Measurements from ENCODE around the gene PAMR1.

The PAMR1 gene

GRCh38 chr11:35491231-35491871 lies 34.1 kb downstream of the PAMR1 start:
- DNase-seq: no peak

DNA sequence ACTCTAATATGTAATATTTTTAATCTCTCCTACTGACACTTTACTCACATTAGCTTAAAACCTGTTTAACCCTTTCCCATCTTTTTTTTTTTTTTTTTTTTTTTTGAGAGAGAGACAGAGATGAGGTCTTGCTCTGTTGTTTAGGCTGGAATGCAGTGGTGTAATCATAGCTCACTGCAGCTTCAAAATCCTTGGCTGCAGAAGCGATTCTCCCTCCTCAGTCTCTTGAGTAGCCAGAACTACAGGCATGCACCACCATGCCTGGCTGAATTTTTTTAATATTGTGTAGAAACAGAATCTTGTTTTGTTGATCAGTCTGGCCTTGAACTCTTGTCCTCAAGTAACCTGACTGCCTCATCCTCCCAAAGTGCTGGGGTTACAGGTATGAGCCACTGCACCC lies 37.3 kb downstream of the PAMR1 start:
- no peak for DNase-seq

- peak; percentile 15 for DNase-seq
Measured at GRCh38 chr11:35487532-35488078, 37.8 kb downstream of the PAMR1 start.

GRCh38 chr11:35486934-35487333 lies 38.5 kb downstream of the PAMR1 start:
- no peak for DNase-seq

GRCh38 chr11:35486446-35486845 lies 39.0 kb downstream of the PAMR1 start:
- no peak for DNase-seq

DNA sequence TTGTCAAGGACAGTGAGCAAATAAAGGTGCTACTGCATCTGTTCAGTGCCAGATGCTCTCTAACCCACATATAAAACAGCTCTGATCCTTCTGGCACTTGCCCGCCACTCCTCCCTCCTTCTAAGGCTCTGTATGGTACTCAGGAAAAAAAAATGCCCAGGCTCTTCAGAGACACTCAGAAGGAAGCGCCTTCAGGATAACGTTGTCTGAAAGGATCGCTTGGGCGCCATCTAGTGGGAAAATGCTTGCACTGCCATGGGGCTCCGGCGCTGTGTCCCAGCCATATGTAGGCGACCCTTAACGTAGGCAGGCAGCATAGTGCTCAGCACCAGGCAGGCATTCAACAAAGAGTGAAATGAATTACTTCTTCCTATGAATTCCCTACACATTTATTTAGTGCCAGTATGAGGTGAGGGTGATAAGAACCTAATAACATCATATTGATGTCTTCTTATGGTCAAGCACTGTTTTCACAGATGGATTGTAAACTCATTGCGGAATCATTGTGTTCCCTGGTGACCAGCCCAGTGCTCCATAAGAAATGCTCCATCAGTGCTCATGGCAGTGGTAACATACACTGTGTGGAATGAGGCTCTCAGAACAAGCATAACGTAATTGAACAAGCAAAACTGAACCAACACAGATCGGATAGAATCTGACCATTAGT lies 39.6 kb downstream of the PAMR1 start:
- DNase-seq: peak; percentile 96

GRCh38 chr11:35484435-35484834 lies 41.0 kb downstream of the PAMR1 start:
- no peak for DNase-seq

GRCh38 chr11:35483131-35483820 lies 42.1 kb downstream of the PAMR1 start:
- no peak for DNase-seq

- DNase-seq: no peak
Measured at GRCh38 chr11:35479731-35480130, 45.7 kb downstream of the PAMR1 start.

DNA sequence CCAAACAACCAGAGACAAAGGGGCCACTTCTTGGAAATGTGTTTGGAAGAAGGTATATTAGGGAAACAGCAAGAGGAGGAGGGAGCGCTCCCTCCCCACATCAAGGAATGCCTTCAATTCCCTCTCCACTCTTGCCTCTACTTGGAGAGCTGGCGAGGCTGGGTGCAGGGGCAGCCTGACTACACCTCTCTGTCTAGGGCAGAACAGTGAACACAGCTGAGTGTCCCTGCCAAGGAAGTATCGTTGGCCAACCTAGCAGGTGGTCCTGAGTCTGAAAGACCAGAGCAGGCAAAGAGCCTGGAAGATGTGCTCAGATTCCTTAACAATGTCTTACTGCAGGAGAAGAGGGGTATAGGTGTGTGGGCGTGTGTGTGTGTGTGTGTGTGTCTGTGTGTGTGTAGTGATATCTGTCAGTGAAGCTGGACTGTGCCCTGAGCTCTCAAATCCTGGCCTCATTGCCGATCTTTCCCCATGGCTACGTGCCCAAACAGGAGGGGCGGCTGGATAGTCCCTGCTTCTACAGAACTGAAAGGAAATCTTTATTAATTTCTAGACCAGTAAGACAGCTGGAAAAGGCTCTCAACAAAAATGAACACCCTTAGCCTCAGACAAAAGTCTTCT lies 46.8 kb downstream of the PAMR1 start:
- DNase-seq: no peak

DNA sequence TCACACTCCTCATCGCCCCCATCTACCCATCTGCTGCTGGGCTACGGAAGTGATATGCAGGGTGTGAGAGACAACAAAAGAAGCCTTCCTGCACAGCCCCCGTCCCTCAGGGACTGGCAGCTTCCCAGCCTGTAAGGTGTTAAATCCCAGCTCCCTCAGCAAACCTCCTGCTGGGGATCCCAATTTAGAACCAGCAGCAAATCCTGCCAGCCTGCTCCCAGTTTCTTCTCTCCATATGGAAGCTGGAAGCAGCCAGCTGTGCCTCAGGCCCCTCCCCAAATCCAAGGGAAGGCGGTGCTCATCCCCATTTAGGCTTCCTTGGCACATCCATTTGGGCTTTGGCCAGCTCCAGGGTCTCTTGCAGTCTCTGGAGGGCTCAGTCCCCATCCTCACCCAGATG lies 47.5 kb downstream of the PAMR1 start:
- peak; percentile 57 for DNase-seq

DNA sequence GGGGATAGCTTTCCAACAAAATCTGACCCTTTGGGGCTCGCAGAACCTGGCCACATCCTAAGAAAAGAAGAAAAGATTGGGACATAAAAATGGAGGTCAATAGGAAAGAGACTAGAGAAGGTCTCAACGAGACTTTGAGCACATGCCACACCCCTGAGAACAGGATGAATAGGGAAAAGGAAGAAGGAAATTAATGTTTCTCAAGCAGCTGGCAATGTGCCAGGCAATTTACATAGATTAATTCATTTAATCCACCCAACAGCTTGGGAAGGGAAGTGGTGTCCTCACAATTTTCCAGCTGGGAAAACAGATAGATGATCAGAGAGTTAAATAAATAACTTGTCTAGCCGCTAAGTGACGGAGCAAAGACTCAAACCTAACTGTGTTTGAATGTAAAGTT lies 50.7 kb downstream of the PAMR1 start:
- peak; percentile 42 for DNase-seq

GRCh38 chr11:35473795-35474374 lies 51.5 kb downstream of the PAMR1 start:
- DNase-seq: no peak

- DNase-seq: no peak
Measured at GRCh38 chr11:35470616-35471015, 54.8 kb downstream of the PAMR1 start.

GRCh38 chr11:35466058-35466457 lies 59.4 kb downstream of the PAMR1 start:
- no peak for DNase-seq

- no peak for DNase-seq
Measured at GRCh38 chr11:35464308-35464707, 61.1 kb downstream of the PAMR1 start.

- no peak for DNase-seq
Measured at GRCh38 chr11:35463331-35463751, 62.1 kb downstream of the PAMR1 start.

DNA sequence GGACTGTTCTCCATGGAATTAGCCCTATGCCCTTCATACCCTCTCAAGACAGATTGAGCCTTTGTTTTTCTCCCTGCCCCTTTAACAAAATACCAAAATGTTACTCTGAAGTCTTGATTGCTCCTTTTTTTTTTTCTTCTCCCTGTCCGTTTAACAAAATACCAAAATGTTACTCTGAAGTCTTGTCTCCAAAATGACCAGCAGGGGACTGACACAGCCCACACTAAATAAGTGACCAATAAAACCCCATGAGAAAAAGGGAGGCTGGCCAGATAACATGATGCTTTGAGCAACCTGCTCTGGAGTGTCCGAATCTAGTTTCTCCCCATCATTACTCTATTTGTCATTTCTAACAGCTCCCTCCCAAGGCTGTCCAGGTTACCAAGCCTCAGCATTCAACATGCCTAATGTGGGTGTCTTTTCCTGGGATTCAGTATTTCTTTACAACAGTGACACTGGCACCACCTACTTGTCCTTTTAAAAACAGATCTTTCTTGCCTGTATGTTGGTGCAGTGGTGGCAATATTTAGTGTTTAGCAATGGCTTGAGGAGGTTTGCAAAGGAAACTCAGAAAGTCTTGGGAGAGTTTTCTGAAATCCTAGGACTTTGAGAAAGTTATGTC lies 63.4 kb downstream of the PAMR1 start:
- no peak for DNase-seq

GRCh38 chr11:35459489-35459888 lies 65.9 kb downstream of the PAMR1 start:
- no peak for DNase-seq

DNA sequence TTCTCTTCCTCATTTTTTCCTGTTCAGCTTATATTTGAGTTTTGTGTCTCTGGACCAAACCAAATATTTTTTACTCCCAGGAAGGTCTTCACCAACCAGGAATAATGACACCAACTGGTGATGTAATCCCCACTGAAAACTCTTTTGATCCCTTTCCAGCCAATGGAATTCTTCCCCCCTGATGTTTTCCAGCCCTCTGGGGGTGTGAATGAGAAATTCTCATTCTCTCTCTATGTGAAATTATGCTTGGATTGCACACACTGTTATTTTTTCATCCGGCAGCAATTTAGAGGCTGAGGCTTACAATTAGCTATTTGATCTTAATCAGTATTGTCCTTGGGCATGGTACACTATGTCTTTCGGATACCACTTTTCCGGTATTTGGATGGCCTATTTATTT lies 66.6 kb downstream of the PAMR1 start:
- no peak for DNase-seq

DNA sequence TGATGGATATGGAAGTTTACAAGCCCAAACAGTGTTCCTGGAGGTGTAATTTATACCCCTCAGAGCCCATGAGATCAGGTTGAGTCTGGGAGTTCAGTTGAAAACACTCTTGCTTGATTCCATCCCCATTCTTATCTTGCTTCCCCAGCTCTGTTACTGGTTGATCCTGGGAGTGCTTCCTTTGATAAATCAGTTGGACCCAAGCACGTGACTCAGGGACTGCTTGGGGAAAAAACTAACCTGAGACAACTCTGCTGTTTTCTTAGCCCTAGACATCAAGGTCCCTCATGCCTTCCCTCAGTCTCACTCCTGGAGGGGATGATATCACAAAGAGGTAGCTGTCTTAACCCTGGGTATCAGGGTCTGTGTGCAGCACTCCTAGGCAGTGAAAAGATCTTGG lies 71.1 kb downstream of the PAMR1 start:
- no peak for DNase-seq

DNA sequence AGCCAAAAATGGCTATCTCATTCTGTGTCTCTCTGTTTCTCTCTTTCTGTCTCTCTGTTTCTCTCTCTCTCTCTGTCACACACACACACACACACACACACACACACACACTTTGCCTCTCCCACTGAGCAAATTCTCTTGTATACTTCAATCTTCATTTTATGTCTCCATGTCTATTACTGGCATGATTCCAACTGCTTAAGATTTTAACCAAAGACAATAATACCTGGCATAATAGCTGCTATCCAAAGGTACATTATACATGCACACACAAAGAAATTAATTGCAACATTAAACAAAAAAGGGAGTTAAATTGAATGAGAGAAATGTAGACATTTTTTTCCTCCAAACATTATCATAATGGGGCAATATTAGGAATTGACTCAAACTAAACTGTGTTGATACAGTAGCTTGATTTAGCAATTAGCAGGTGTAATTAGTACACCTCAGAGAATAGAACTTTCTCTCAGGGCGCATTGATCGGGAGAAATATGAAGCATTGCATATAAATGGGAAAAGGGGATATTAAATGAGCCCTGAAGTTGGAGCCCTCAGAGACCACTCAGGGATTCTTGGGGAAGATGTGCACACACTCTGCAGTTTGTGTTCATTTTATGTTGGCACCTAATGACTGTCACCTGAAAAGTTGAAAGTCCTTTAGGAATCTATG lies 88.7 kb downstream of the PAMR1 start:
- no peak for DNase-seq
